VCaP (cell line): ENCODE data around the gene ANO2.

Source experiments
- H3K27ac ChIP-seq: fragments of 450-650 bp; 2 replicates; pipeline ENCODE4 v1.5.1; 2017
- CTCF ChIP-seq: fragments of 450-650 bp; conservative IDR thresholded peaks from 2 replicates; pipeline ENCODE4 v1.5.1; 2017; ENCODE audit warnings: mild to moderate bottlenecking, moderate library complexity

Gene ANO2

GRCh38 chr12:5963515-5963914 is 18.5 kb upstream of the ANO2 start:
- TF ChIP-seq CTCF, result no peak
- H3K27ac ChIP-seq, result no peak overlapping the region

- H3K27ac ChIP-seq, result no peak overlapping the region
- TF ChIP-seq CTCF, result no peak
Measured at GRCh38 chr12:5960783-5961182, 15.7 kb upstream of the ANO2 start.

GRCh38 chr12:5956987-5957386 is 11.9 kb upstream of the ANO2 start:
- no peak for TF ChIP-seq CTCF

GRCh38 chr12:5954661-5955060 is 9.6 kb upstream of the ANO2 start:
- no peak overlapping the region for H3K27ac ChIP-seq
- no peak for TF ChIP-seq CTCF

More at GRCh38 chr12:5956987-5957386, 11.9 kb upstream of the ANO2 start:
- no peak overlapping the region for H3K27ac ChIP-seq

GRCh38 chr12:5953835-5954586 is 9.0 kb upstream of the ANO2 start:
- TF ChIP-seq CTCF, result no peak
- no peak overlapping the region for H3K27ac ChIP-seq

- no peak for TF ChIP-seq CTCF
- H3K27ac ChIP-seq, result no peak overlapping the region
Measured at GRCh38 chr12:5952031-5952430, 7.0 kb upstream of the ANO2 start.

- no peak for TF ChIP-seq CTCF
- no peak overlapping the region for H3K27ac ChIP-seq
Measured at GRCh38 chr12:5948696-5949095, 3.6 kb upstream of the ANO2 start.
